HUES64 (cell line): ENCODE data around the gene FGB. TPM values are rescaled to one million over a fixed set of nuclear protein-coding genes. Genes with fewer than 3 reads are reported as not detected.

ENCODE experiments used
- H3K27ac ChIP-seq: 2 replicates; pipeline ENCODE4 v1.7.0; 2013; ENCODE audit warnings: low read depth, low read length, inconsistent platforms
- H3K27me3 ChIP-seq: 2 replicates; pipeline ENCODE4 v1.6.1; 2013; ENCODE audit warnings: mild to moderate bottlenecking, low read length; ENCODE audit not compliant: insufficient read depth
- H3K36me3 ChIP-seq: 2 replicates; pipeline ENCODE4 v1.6.1; 2013; ENCODE audit warnings: mild to moderate bottlenecking, low read length; ENCODE audit not compliant: insufficient read depth
- H3K4me1 ChIP-seq: 2 replicates; pipeline ENCODE4 v1.6.1; 2013; ENCODE audit warnings: mild to moderate bottlenecking, low read length, moderate library complexity; ENCODE audit not compliant: insufficient read depth
- H3K4me3 ChIP-seq: 2 replicates; pipeline ENCODE4 v1.5.1; 2013; ENCODE audit warnings: mild to moderate bottlenecking, low read length, moderate library complexity
- H3K9ac ChIP-seq: 2 replicates; pipeline ENCODE4 v1.6.1; 2013; ENCODE audit warnings: mild to moderate bottlenecking, low read depth, low read length
- H3K9me3 ChIP-seq: 2 replicates; pipeline ENCODE4 v1.6.1; 2013; ENCODE audit warnings: low read depth, low read length; ENCODE audit not compliant: insufficient read depth
- WGBS: fragments of 150-250, 120-280 bp; methylation state at CpG from one replicate; pipeline ENCODE4 v1.1.7; 2013; ENCODE audit warnings: missing lambda C conversion rate; 5-methylcytosine and 5-hydroxymethylcytosine counted together
- polyA plus RNA-seq, 2 experiments: library from polyadenylated mRNA; stranded (reverse); fragments of 50-300 nt; gene quantifications; one replicate each; pipeline ENCODE4 v1.2.3, GENCODE V29; 2013

The FGB gene
- 1.6 TPM for polyA plus RNA-seq (2013, experiment 1 of 2)
- 1.8 TPM for polyA plus RNA-seq (2013, experiment 2 of 2)

DNA sequence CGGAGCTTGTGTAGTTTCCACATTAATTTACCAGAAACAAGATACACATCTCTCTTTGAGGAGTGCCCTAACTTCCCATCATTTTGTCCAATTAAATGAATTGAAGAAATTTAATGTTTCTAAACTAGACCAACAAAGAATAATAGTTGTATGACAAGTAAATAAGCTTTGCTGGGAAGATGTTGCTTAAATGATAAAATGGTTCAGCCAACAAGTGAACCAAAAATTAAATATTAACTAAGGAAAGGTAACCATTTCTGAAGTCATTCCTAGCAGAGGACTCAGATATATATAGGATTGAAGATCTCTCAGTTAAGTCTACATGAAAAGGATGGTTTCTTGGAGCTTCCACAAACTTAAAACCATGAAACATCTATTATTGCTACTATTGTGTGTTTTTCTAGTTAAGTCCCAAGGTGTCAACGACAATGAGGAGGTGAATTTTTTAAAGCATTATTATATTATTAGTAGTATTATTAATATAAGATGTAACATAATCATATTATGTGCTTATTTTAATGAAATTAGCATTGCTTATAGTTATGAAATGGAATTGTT is at the start of gene FGB:
Gene FGB (plus strand): TSS at position 315 of the 558 bp plus-strand sequence. CDS start 8 bp downstream, at position 323.
- no peak within 1 kb of the TSS for H3K9ac ChIP-seq
- no peaks in the 10 kb centered on the region for H3K27me3 ChIP-seq
- no peaks in the 10 kb centered on the region for H3K36me3 ChIP-seq
- H3K27ac ChIP-seq, result no peak within 1 kb of the TSS
- H3K9me3 ChIP-seq, result no peaks in the 10 kb centered on the region
- WGBS, result no CpG with 5 or more reads among the region's 2 CpGs
- H3K4me3 ChIP-seq, result no peak within 1 kb of the TSS
- H3K4me1 ChIP-seq, result no peaks in the 10 kb centered on the region

GRCh38 chr4:154516318-154517029 is 46.3 kb upstream of the FGB start:
- peaks cover 10% of the 10 kb centered on the region for H3K4me1 ChIP-seq
- no peak overlapping the region for H3K27ac ChIP-seq
- H3K9ac ChIP-seq, result no peak overlapping the region
- H3K4me3 ChIP-seq, result no peak overlapping the region
- H3K9me3 ChIP-seq, result no peaks in the 10 kb centered on the region
- no peaks in the 10 kb centered on the region for H3K36me3 ChIP-seq
- no CpG with 5 or more reads among the region's 1 CpG for WGBS
- H3K27me3 ChIP-seq, result no peaks in the 10 kb centered on the region

GRCh38 chr4:154517591-154517990 is 45.2 kb upstream of the FGB start:
- no peaks in the 10 kb centered on the region for H3K9me3 ChIP-seq
- peaks cover under 1% of the 10 kb centered on the region; the same call in 1 of the 2 replicates for H3K4me1 ChIP-seq
- no peak overlapping the region for H3K27ac ChIP-seq
- H3K4me3 ChIP-seq, result no peak overlapping the region
- H3K36me3 ChIP-seq, result no peaks in the 10 kb centered on the region
- H3K9ac ChIP-seq, result no peak overlapping the region
- no peaks in the 10 kb centered on the region for H3K27me3 ChIP-seq
- WGBS, result 96% methylated on average over 4 of the region's 4 CpGs

DNA sequence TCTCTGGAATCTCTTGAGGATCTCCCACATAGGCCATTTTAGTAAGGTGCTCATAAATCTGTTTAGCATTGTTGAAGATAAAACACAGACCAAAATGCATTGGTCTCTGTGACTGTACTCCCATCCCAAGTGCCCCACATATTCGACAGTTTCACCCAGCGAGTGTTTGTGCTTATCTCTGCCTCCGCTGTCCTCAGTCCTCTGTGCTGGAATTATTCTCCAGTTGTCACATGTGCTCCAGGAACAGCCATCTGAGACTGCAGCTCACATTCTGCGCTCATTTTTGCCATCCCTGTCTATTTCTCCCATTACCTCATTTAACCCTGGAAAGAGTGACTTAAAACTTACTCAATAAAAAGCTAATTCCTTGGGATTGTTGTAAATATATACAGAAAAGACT is 43.6 kb upstream of the FGB start:
- H3K36me3 ChIP-seq, result no peaks in the 10 kb centered on the region
- H3K27ac ChIP-seq, result no peak overlapping the region
- WGBS, result 93% methylated on average over 4 of the region's 4 CpGs
- no peak overlapping the region for H3K4me3 ChIP-seq
- no peaks in the 10 kb centered on the region for H3K27me3 ChIP-seq
- no peak overlapping the region for H3K9ac ChIP-seq
- no peaks in the 10 kb centered on the region for H3K9me3 ChIP-seq
- no peaks in the 10 kb centered on the region for H3K4me1 ChIP-seq

- H3K9ac ChIP-seq, result no peak overlapping the region
- no peaks in the 10 kb centered on the region for H3K4me1 ChIP-seq
- no peaks in the 10 kb centered on the region for H3K27me3 ChIP-seq
- no peak overlapping the region for H3K27ac ChIP-seq
- H3K4me3 ChIP-seq, result no peak overlapping the region
- no peaks in the 10 kb centered on the region for H3K9me3 ChIP-seq
- no peaks in the 10 kb centered on the region for H3K36me3 ChIP-seq
Observed at GRCh38 chr4:154521607-154522006, 41.2 kb upstream of the FGB start.

GRCh38 chr4:154526151-154526550 is 36.7 kb upstream of the FGB start:
- Histone ChIP-seq H3K36me3 (no peaks in the 10 kb centered on the region), H3K27ac (no peak overlapping the region), H3K9me3 (no peaks in the 10 kb centered on the region), H3K4me1 (peaks cover 7% of the 10 kb centered on the region; the same call in 1 of the 2 replicates), H3K27me3 (no peaks in the 10 kb centered on the region), H3K4me3 (no peak overlapping the region), H3K9ac (no peak overlapping the region)
- WGBS, result 94% methylated on average over 2 of the region's 2 CpGs

- WGBS, result 91% methylated on average over 4 of the region's 4 CpGs
- H3K27me3 ChIP-seq, result no peaks in the 10 kb centered on the region
- no peaks in the 10 kb centered on the region for H3K36me3 ChIP-seq
- H3K27ac ChIP-seq, result no peak overlapping the region
- H3K4me3 ChIP-seq, result no peak overlapping the region
- peaks cover 7% of the 10 kb centered on the region; the same call in 1 of the 2 replicates for H3K4me1 ChIP-seq
- no peaks in the 10 kb centered on the region for H3K9me3 ChIP-seq
- H3K9ac ChIP-seq, result no peak overlapping the region
Observed at GRCh38 chr4:154527308-154527707, 35.5 kb upstream of the FGB start.

GRCh38 chr4:154528869-154529268 is 33.9 kb upstream of the FGB start:
- WGBS, result 90% methylated on average over 2 of the region's 2 CpGs
- H3K36me3 ChIP-seq, result no peaks in the 10 kb centered on the region
- H3K9ac ChIP-seq, result no peak overlapping the region
- H3K4me1 ChIP-seq, result peaks cover 7% of the 10 kb centered on the region; the same call in 1 of the 2 replicates
- no peak overlapping the region for H3K27ac ChIP-seq
- no peaks in the 10 kb centered on the region for H3K27me3 ChIP-seq
- H3K4me3 ChIP-seq, result no peak overlapping the region
- H3K9me3 ChIP-seq, result no peaks in the 10 kb centered on the region

DNA sequence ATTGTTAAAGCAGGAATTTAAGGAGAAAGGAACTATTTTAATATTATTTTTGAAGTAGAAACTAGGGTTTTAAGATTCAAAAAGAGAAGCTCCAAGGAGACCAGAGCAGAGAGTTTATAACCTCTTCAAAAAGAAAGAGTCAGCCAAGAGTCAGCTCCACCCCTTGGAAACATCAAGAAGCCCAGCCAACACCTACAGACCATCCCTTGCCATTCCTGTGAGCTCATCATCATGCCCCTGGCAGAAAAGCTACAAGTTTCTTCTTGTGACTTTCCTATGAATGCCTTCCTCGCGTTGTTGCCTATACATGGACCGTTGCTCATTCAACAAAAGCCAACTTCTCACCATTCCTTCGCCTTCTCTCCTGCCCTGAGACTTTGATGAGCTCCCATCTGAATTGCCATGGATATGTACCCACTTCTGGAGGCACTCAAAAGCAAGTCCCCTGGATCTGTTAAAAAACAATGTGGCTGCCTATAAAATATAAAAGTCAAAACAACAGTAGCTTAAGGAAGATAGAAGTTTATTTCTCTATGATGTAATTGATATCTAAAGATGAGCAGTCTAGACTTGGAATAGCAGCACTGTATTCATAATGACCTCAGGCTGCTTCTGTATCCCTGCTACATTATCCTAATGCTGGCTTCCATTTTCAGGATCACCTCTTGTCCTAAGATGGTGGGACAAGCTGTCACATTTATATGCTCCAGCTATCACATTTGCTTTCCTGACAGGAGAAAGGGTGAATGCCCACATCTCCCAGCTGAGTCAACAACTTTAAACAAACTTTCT is 32.9 kb upstream of the FGB start:
- no peak overlapping the region for H3K27ac ChIP-seq
- 91% methylated on average over 4 of the region's 4 CpGs for WGBS
- H3K4me1 ChIP-seq, result peaks cover 7% of the 10 kb centered on the region; the same call in 1 of the 2 replicates
- H3K27me3 ChIP-seq, result no peaks in the 10 kb centered on the region
- no peaks in the 10 kb centered on the region for H3K36me3 ChIP-seq
- H3K4me3 ChIP-seq, result no peak overlapping the region
- H3K9me3 ChIP-seq, result no peaks in the 10 kb centered on the region
- no peak overlapping the region for H3K9ac ChIP-seq

- no peak overlapping the region for H3K4me3 ChIP-seq
- no peak overlapping the region for H3K9ac ChIP-seq
- H3K4me1 ChIP-seq, result no peaks in the 10 kb centered on the region
- H3K9me3 ChIP-seq, result no peaks in the 10 kb centered on the region
- no peaks in the 10 kb centered on the region for H3K27me3 ChIP-seq
- H3K36me3 ChIP-seq, result peaks cover 37% of the 10 kb centered on the region
- 91% methylated on average over 1 of the region's 1 CpG for WGBS
- H3K27ac ChIP-seq, result no peak overlapping the region
Observed at GRCh38 chr4:154534296-154534695, 28.5 kb upstream of the FGB start.

GRCh38 chr4:154542271-154542879 is 20.4 kb upstream of the FGB start:
- WGBS, result 98% methylated on average over 3 of the region's 4 CpGs
- Histone ChIP-seq H3K4me1 (no peaks in the 10 kb centered on the region), H3K36me3 (peaks cover 100% of the 10 kb centered on the region), H3K4me3 (no peak overlapping the region), H3K27ac (no peak overlapping the region), H3K9ac (no peak overlapping the region), H3K27me3 (no peaks in the 10 kb centered on the region), H3K9me3 (no peaks in the 10 kb centered on the region)
